ENCODE results near the gene TMPRSS9. TPM values are rescaled to one million over a fixed set of nuclear protein-coding genes. Genes with fewer than 3 reads are reported as not detected.

The TMPRSS9 gene
- total RNA-seq, 1 experiment from 2014 or later = not detected

DNA sequence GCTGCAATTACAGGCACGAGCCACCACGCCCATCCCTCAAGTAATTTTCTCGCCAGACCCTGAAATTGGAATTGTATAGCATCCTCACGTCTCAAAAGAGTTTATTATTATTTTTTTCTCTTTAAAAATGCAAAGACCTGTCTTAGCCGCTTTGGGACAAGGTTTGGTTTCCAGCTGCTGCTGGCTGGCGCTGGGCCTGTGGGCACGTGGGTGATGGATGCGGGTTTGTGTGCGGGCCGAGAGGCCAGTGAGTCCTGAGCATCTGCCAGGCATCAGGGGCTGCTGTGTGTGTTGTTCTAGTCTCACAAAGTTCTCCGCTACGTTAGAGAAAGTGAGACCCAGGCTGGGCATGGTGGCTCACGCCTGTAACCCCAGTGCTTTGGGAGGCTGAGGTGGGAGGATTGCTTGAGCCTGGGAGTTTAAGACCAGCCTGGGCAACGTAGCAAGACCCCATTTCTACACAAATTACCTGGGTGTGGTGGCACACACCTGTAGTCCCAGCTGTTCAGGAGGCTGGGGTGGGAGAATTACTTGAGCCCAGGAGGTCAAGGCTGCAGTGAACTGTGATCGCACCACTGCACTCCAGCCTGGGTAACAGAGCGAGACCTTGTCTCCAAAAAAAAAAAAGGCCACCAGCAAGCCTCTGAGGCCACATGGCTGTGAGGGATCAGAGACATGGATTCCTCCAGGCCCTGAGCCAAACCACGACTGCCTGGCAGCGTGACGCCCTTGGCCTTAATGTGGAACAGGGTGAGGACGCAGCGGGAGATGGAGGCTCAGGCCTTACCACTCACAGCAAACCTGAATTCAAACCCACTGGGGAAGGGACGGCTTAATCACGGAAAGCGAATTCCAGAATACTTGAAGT lies 4.7 kb upstream of the TMPRSS9 start:
- BruUV-seq (replicated peaks) = no TSS peak
- no peaks in the 10 kb centered on the region for H3K9me3 Mint-ChIP-seq (ENCODE audit: low read depth, unreplicated experiment)
- peaks cover 6% of the 10 kb centered on the region for H3K36me3 Mint-ChIP-seq (ENCODE audit: insufficient read depth, unreplicated experiment)
- TF ChIP-seq, protein P1, sequence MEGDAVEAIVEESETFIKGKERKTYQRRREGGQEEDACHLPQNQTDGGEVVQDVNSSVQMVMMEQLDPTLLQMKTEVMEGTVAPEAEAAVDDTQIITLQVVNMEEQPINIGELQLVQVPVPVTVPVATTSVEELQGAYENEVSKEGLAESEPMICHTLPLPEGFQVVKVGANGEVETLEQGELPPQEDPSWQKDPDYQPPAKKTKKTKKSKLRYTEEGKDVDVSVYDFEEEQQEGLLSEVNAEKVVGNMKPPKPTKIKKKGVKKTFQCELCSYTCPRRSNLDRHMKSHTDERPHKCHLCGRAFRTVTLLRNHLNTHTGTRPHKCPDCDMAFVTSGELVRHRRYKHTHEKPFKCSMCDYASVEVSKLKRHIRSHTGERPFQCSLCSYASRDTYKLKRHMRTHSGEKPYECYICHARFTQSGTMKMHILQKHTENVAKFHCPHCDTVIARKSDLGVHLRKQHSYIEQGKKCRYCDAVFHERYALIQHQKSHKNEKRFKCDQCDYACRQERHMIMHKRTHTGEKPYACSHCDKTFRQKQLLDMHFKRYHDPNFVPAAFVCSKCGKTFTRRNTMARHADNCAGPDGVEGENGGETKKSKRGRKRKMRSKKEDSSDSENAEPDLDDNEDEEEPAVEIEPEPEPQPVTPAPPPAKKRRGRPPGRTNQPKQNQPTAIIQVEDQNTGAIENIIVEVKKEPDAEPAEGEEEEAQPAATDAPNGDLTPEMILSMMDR (IDR thresholded peaks at IDR 0.05; ENCODE audit: unreplicated experiment) = no peak
- H3K4me1 Mint-ChIP-seq (ENCODE audit: low read depth, unreplicated experiment) = peaks cover 4% of the 10 kb centered on the region
- CTCF ChIA-PET = no interaction called here
- DNase-seq = no peak
- intact Hi-C loops (cut with micrococcal nuclease; ENCODE audit: unreplicated experiment) = no loop called here
- no peaks in the 10 kb centered on the region for H3K27me3 Mint-ChIP-seq (ENCODE audit: unreplicated experiment)
- H3K27ac Mint-ChIP-seq (ENCODE audit: unreplicated experiment) = no peak overlapping the region
- no peak overlapping the region for H3K4me3 Mint-ChIP-seq (ENCODE audit: low read depth, unreplicated experiment)

DNA sequence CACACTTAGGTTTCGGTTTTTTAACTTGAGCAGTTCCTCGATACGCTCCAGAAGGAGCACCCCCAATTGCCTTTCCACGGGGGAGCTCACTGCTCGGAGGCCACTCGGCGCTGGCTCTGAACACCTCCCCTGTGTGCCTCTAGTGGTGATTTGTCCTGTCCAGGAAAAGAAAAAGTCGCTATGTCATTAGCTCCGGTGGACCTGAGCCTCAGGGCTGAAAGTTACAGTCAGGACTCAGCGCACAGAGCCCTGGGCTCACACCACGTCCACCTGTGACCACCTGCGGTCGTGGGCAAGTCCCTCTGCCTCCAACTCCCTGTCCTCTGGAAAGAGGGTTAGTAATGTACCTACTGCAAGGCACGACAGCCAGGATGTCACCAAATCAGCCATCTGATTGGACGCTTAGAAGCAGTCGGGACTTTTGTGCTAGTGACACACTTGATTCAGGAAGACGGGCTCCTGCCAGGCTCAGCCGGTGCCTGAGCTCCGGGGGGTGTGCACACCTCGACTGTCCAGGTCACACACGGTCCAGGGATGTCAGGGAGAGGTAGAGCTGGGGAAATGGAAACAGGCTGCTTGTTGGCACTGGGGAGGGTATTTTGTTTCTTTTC lies 3.9 kb upstream of the TMPRSS9 start:
- TF ChIP-seq, protein P1 (IDR thresholded peaks at IDR 0.05; ENCODE audit: unreplicated experiment) = no peak
- H3K4me1 Mint-ChIP-seq (ENCODE audit: low read depth, unreplicated experiment) = peaks cover 7% of the 10 kb centered on the region
- H3K4me3 Mint-ChIP-seq (ENCODE audit: low read depth, unreplicated experiment) = no peak overlapping the region
- BruUV-seq (replicated peaks) = no TSS peak
- CTCF ChIA-PET = no interaction called here
- H3K36me3 Mint-ChIP-seq (ENCODE audit: insufficient read depth, unreplicated experiment) = peaks cover 4% of the 10 kb centered on the region
- H3K27me3 Mint-ChIP-seq (ENCODE audit: unreplicated experiment) = no peaks in the 10 kb centered on the region
- no peaks in the 10 kb centered on the region for H3K9me3 Mint-ChIP-seq (ENCODE audit: low read depth, unreplicated experiment)
- H3K27ac Mint-ChIP-seq (ENCODE audit: unreplicated experiment) = no peak overlapping the region
- DNase-seq = no peak
- intact Hi-C loops (cut with micrococcal nuclease; ENCODE audit: unreplicated experiment) = no loop called here

DNA sequence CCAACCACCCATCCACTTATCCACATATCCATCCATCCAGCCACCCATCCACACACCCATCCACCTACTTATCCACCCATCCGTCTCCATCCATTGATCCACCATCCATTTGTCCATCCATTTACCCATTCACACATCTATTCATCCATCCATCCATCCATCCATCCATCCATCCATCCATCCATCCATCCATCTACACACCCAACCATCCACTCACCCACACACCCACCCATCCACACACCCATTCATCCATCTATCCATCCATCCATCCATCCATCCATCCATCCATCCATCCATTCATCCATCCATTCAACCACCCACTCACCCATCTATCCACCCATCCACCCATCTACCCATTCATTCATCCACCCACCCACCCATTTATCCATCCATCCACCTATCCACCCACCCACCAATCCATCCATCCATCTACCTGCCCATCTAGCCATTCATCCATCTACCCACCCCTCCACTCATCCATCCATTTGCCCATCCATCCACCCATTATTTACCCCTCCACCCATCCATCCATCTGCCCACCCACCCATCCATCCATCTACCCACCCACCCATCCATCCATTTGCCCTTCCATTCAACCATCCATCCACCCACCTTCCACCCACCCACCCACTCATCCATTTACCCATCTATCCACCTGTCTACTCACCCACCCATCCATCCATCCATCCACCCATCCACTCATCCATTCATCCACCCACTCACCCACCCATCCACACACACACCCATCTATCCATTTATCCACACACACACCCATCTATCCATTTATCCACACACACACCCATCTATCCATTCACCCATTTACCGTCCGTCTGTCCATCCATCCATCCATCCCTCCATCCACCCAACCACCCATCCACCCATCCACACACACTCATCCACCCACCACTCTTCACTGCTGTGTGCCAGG lies 2.5 kb upstream of the TMPRSS9 start:
- BruUV-seq (replicated peaks) = no TSS peak
- CTCF ChIA-PET = interaction anchor here (0.6 kb wide), 1 partner anchor 98 kb away, joined by 4 read pairs; no protein-coding TSS in a partner anchor
- no peaks in the 10 kb centered on the region for H3K9me3 Mint-ChIP-seq (ENCODE audit: low read depth, unreplicated experiment)
- intact Hi-C loops (cut with micrococcal nuclease; ENCODE audit: unreplicated experiment) = no loop called here
- no peak overlapping the region for H3K4me3 Mint-ChIP-seq (ENCODE audit: low read depth, unreplicated experiment)
- H3K36me3 Mint-ChIP-seq (ENCODE audit: insufficient read depth, unreplicated experiment) = no peaks in the 10 kb centered on the region
- no peaks in the 10 kb centered on the region for H3K27me3 Mint-ChIP-seq (ENCODE audit: unreplicated experiment)
- TF ChIP-seq, protein P1 (IDR thresholded peaks at IDR 0.05; ENCODE audit: unreplicated experiment) = no peak
- no peak for DNase-seq
- H3K27ac Mint-ChIP-seq (ENCODE audit: unreplicated experiment) = no peak overlapping the region
- H3K4me1 Mint-ChIP-seq (ENCODE audit: low read depth, unreplicated experiment) = peaks cover 7% of the 10 kb centered on the region

DNA sequence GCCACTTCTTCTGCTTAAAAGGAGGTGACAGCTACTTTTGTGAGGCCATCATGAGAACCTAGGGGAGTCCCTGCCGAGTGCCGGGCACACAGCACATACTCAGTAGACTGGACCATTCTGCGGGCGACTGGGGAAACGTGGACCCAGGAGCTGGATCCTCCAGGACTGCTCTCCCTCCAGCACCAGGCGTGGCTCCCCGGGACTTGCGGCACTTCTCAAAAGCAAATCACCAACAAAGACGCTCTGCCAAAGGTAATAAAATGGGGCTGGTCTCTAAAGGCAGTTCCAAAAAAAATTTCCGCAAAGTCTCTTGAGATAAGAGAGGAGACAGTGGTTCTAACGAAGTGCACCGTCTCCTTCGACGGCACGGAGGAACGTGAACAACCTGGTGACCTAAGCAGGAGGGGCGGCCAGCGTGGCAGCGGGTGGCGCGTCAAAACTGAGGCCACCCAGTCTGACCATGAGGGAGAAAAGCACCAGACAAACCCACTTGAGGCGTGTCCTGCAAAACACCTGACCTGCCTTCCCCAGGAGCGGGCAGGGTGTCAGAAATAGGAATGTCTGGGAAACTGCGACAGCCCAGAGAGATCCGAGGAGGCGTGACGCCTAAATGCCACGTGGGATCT lies 1.4 kb upstream of the TMPRSS9 start:
- DNase-seq = no peak
- CTCF ChIA-PET = interaction anchor here (0.6 kb wide), 1 partner anchor 97 kb away, joined by 4 read pairs; no protein-coding TSS in a partner anchor
- Mint-ChIP-seq H3K9me3 (ENCODE audit: low read depth, unreplicated experiment) (no peaks in the 10 kb centered on the region), H3K36me3 (ENCODE audit: insufficient read depth, unreplicated experiment) (no peaks in the 10 kb centered on the region), H3K27me3 (ENCODE audit: unreplicated experiment) (no peaks in the 10 kb centered on the region), H3K4me1 (ENCODE audit: low read depth, unreplicated experiment) (peaks cover 7% of the 10 kb centered on the region), H3K4me3 (ENCODE audit: low read depth, unreplicated experiment) (no peak overlapping the region), H3K27ac (ENCODE audit: unreplicated experiment) (no peak overlapping the region)
- TF ChIP-seq, protein P1 (IDR thresholded peaks at IDR 0.05; ENCODE audit: unreplicated experiment) = no peak
- BruUV-seq (replicated peaks) = no TSS peak
- intact Hi-C loops (cut with micrococcal nuclease; ENCODE audit: unreplicated experiment) = no loop called here
